Stimulated activated CD8-positive, alpha-beta memory T cell treated with anti-CD3 and anti-CD28 coated beads, Interleukin-7, amount 100 ng/mL, for 1 hour (primary cell): ENCODE results near the gene IGDCC3.

ENCODE experiments used
- DNase-seq, 2 donors: peaks; one replicate each; pipeline ENCODE4 v3.0.0-alpha.2; 2020; ENCODE audit warnings: low read depth in 2 of 2

The IGDCC3 gene

GRCh38 chr15:65388306-65389080, 10.7 kb upstream of the IGDCC3 start:
- DNase-seq = no peak

GRCh38 chr15:65386886-65387285, 9.1 kb upstream of the IGDCC3 start:
- DNase-seq = no peak

GRCh38 chr15:65386376-65386775, 8.6 kb upstream of the IGDCC3 start:
- no peak for DNase-seq

- no peak for DNase-seq
These were observed 8.1 kb upstream of the IGDCC3 start for GRCh38 chr15:65385870-65386258.

DNA sequence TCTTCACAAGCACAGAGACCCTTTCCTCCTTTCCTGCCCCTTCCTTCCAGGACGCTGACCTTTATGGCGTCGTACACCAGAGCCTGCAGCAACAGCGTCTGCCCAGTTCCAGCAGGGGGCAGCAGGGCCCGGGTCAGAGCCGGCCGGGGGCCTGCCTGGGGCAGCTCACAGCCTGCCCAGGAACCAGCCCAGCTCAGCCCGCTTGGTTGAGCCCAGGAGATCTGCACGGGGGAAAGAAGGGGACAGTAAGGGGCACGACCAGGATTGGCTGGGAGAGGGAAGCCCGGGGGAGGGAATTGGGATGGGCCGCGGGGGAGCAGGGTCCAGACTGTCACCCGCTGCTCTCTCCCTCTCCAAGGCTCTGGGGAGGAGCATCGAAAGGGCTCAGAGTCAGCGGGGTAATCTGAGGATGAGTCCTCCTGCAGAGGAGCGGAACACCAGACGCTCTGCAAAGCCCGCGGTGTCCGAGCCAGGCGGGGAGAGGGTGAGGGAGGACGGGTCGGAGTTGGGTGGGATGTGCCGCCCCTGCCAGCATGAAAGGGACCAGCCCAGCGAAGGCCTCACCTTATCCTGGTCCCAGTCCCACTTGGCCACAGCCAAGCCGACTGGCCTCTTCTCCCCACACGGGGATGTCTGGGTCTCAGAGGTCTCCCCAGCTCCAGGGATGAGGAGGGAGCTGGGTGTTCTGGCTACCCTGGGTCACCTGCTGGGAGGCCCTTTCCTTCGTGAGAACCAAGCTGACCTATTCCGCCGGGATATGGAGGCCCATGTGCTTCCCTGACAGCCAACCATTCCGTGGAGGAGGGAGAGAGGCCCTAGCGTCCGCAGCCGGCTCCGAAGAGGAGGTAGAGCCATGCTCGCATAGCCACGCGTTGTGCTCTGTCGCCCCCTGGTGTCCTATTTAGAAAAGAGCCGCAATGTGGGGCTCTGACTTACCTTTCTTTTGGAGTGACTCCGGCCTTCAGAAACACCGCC, 7.4 kb upstream of the IGDCC3 start:
- DNase-seq = peak; percentile 59 to 69

DNA sequence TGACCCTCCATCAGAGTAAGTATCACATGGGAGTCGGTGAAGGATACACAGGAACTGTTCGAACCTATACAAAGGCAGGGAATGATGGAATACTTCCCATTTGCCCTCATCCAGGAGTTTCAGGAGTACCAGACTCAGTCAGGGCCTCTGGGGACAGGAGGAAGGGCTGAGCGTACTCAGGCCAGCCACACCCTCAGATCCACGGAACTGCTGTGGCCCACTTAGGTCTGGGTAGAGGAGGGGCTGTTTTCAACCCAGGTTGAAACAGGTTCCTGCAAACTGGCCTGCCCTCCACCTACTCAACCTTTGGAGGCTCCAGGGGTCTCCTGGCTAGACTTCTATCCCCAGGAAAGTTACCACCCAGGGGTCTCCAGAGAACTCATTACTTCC, 6.7 kb upstream of the IGDCC3 start:
- no peak for DNase-seq

GRCh38 chr15:65383991-65384390, 6.2 kb upstream of the IGDCC3 start:
- DNase-seq = no peak

GRCh38 chr15:65383456-65383855, 5.7 kb upstream of the IGDCC3 start:
- no peak for DNase-seq

- DNase-seq = no peak
These were observed 5.1 kb upstream of the IGDCC3 start for GRCh38 chr15:65382921-65383320.

GRCh38 chr15:65382146-65382491, 4.3 kb upstream of the IGDCC3 start:
- no peak for DNase-seq

DNA sequence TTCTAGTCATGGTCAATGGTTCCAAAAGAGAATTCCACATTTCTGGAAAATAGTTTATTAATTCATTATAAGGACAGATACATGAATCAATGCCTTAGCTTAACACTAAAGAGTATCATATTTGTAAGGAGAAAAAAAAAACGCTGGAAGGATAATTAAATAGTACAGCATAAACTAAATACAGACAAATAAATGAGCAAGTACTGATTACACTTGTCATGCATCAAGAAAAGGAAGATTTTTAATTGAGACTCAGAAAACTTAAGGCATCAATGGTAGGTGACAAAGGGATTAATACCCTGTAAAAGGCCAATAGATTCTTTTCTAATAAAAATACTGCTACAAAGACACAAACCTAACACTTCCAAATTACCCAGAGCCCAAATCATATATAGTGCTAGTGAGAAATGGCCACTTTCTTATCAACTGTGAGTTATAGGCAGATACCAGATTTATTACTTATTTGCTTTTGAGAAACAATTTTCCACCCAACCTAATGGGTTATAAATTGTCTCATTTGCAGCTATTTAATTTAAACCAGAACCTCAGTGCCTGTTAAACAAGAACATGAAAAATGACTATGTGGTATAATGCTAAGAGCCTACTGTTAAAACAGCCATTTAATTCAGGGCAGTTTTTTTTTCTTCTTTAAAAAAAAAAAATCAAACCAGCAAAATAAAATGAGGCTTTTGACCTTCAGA, 3.8 kb upstream of the IGDCC3 start:
- no peak for DNase-seq

DNA sequence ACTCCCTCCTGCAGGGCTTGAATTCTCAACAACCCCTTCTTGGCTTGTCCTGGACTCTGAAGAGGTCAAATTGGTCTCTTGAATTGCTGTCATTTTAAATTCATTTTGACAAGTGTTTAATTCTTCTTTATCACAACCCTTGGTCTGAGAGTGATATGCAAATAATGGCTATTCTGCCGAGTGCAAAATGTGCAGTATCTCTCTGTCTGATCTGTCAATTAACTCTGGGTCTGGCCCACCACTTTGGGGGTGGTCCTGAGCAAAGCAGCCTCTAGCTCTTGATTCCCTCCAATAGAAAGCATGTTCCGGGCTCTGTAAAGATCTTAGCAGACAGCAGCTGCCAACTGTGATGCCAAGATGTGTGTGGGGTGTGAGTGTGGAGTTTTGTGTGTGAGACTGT, 2.2 kb upstream of the IGDCC3 start:
- no peak for DNase-seq

GRCh38 chr15:65377105-65377975, 462 bp downstream of the IGDCC3 start:
- DNase-seq = no peak

- no peak for DNase-seq
These were observed 1.1 kb downstream of the IGDCC3 start for GRCh38 chr15:65376767-65377104.

DNA sequence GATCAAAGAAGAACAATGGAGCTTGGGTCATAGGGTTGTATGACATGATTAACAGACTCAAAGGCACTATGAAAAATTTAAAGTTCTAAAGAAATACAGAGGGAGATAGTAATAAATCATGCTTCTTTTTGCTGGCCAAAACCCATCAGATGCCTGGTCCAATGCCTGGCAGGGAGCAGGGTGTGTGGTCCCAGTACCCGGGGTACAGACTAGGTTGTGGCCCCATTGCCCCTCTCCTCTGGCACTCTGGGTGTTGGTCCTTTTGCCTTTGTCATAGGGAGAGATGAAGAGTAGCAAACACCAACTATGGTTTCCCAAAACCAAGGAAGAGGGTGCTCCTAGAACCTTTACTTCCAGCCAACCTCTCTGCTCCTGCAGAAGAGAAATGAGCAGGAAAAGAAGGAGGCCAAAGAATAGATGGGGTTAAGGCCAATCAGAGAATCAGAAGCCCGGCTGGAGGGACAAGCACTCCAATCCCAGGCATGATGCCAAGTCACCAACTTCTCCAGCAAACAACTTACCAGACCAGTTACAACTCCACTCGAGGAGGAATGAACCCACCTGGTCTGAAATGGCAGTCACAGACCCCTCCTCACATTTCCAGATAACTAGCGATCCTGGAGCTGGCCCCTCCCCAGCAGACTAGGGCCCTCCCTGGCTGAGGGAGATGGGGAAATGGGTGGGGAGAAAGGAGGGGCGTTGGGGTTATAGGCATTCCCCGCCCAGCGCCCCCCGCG, 1.8 kb downstream of the IGDCC3 start:
- no peak for DNase-seq

GRCh38 chr15:65374821-65375401, 2.9 kb downstream of the IGDCC3 start:
- DNase-seq = no peak

DNA sequence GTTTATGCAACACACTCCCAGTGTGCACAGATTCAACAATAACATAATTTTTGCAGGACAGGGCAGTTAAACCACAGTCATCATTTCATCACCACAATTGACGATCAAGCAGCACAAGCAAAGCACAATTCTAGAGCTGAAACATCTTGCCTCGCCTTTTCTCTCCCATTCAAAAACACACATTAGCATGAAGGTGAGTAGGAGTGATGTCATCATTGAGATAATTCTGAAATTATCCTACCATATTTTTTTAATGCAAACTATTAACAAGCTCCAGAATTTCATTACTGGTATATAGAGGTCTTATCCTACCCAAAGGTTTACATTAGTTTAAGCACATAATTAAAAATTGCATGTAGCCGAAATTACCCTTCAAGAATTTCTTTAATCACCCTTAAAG, 3.5 kb downstream of the IGDCC3 start:
- no peak for DNase-seq

DNA sequence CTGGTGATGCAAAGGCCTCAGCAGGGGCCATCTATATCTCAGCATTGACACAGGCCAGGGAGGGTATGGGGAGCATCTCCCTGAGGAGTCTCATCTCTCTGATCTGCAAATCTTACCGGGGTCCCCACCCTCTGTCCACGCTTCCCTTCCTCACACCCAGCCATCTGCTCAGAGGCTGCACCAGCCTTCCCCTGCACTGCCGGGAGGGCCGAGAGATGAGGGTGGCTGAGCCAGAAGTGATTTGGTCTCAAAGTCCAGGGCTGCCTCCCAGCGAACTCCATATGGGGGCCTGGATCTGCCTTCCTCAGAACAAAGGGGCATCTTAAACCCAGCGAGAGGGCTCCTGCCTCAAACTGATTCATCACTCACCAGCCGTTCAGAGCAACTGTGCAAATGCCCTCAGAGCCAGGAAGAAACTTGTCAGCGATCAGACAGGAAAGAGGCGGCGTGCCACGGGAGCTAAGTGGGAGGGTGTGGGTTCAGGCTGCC, 4.6 kb downstream of the IGDCC3 start:
- DNase-seq = no peak

- DNase-seq = no peak
These were observed 5.1 kb downstream of the IGDCC3 start for GRCh38 chr15:65372787-65373067.

- no peak for DNase-seq
These were observed 5.6 kb downstream of the IGDCC3 start for GRCh38 chr15:65371976-65372786.
